ENCODE results near the gene MAST3. TPM values are rescaled to one million over a fixed set of nuclear protein-coding genes. Genes with fewer than 3 reads are reported as not detected.

MAST3 gene
- total and polyA plus RNA-seq, 2 of the 13 experiments (the other 11 are each of a cell fraction or from before 2014, with no cell fraction given): 4.1 to 4.6 TPM

GRCh38 chr19:18100710-18101109, 3.1 kb downstream of the MAST3 start (continued):
- TF ChIP-seq ZBTB34 (CRISPR knock-in tag; IDR thresholded peaks at IDR 0.05) (no peak), JUN (CRISPR knock-in tag; IDR thresholded peaks at IDR 0.05) (no peak), ZFYVE20 (CRISPR knock-in tag; IDR thresholded peaks at IDR 0.05; ENCODE audit: borderline replicate concordance, low read depth) (no peak), NFATC3 (CRISPR knock-in tag; IDR thresholded peaks at IDR 0.05) (no peak), KMT2A (CRISPR knock-in tag; IDR thresholded peaks at IDR 0.05) (no peak), MTF1 (CRISPR knock-in tag; IDR thresholded peaks at IDR 0.05) (no peak), ZNF382 (CRISPR knock-in tag; IDR thresholded peaks at IDR 0.05; ENCODE audit: borderline replicate concordance) (no peak), TGIF2 (CRISPR knock-in tag; IDR thresholded peaks at IDR 0.05) (no peak), HES4 (CRISPR knock-in tag; IDR thresholded peaks at IDR 0.05; ENCODE audit: borderline replicate concordance) (no peak), FOXO1 (CRISPR knock-in tag; IDR thresholded peaks at IDR 0.05) (no peak), MYC (CRISPR knock-in tag; IDR thresholded peaks at IDR 0.05; ENCODE audit: borderline replicate concordance) (no peak), HOXA3 (CRISPR knock-in tag; IDR thresholded peaks at IDR 0.05) (0 out of 2 replicates have a peak, but pooled peaks have one; percentile 35), PHF21A (CRISPR knock-in tag; IDR thresholded peaks at IDR 0.05) (peak; percentile 58), CBX5 (CRISPR knock-in tag; IDR thresholded peaks at IDR 0.05; ENCODE audit: borderline replicate concordance) (peak; percentile 41; the same call in 1 of the 2 replicates), SMARCC2 (IDR thresholded peaks at IDR 0.05) (no peak), SKIL (CRISPR knock-in tag; IDR thresholded peaks at IDR 0.05; ENCODE audit: borderline replicate concordance) (no peak), ZNF317 (CRISPR knock-in tag; IDR thresholded peaks at IDR 0.05) (no peak), ZNF614 (CRISPR knock-in tag; IDR thresholded peaks at IDR 0.05; ENCODE audit: borderline replicate concordance) (no peak), ZNF709 (CRISPR knock-in tag; IDR thresholded peaks at IDR 0.05) (no peak), KLF12 (CRISPR knock-in tag; IDR thresholded peaks at IDR 0.05; ENCODE audit: borderline replicate concordance) (no peak), XRCC5 (optimal IDR thresholded peaks at IDR 0.05; ENCODE audit: low read length) (peak; percentile 44), LRRFIP1 (CRISPR knock-in tag; conservative IDR thresholded peaks at IDR 0.05) (no peak), ZBTB44 (CRISPR knock-in tag; IDR thresholded peaks at IDR 0.05) (no peak)

All from HepG2 (cell line).